ENCODE results near the gene CHURC1. TPM values are rescaled to one million over a fixed set of nuclear protein-coding genes. Genes with fewer than 3 reads are reported as not detected.

Gene CHURC1
- 38.8 and 49.9 TPM in 2 replicates for total RNA-seq

GRCh38 chr14:64914237-64915028, at the start of gene CHURC1:
TSS of gene CHURC1 (plus strand) at chr14:64914455. CDS start at chr14:64914496, 41 bp downstream.

GRCh38 chr14:64879635-64880220, 34.5 kb upstream of the CHURC1 start, which contains the start of gene SPTB:
TSS of gene SPTB (minus strand) at chr14:64879907. CDS start at chr14:64823094, 56,813 bp downstream.

GRCh38 chr14:64942531-64943111, 28.4 kb downstream of the CHURC1 start, which contains the start of gene GPX2:
TSS of gene GPX2 (minus strand) at chr14:64942745. CDS start at chr14:64942726, 19 bp downstream.

GRCh38 chr14:64971943-64972791, 57.9 kb downstream of the CHURC1 start, which contains the start of gene RAB15:
TSS of gene RAB15 (minus strand) at chr14:64972336. CDS start at chr14:64972076, 260 bp downstream.

Other genes starting within 250 kb of the CHURC1 start
- 60.0 and 136 TPM in 2 replicates for gene PLEKHG3, start 210.0 kb upstream of the CHURC1 start, total RNA-seq
- 0.63 and 1.8 TPM in 2 replicates for gene SPTB, start 34.5 kb upstream of the CHURC1 start, total RNA-seq
- not detected in 2 replicates for gene GPX2, start 28.3 kb downstream of the CHURC1 start, total RNA-seq
- gene RAB15, start 57.9 kb downstream of the CHURC1 start, total RNA-seq = 11.9 and 24.3 TPM in 2 replicates
- gene FNTB, start 72.4 kb downstream of the CHURC1 start, total RNA-seq = 18.9 and 19.1 TPM in 2 replicates
- gene MAX, start 188.1 kb downstream of the CHURC1 start, total RNA-seq = 23.3 and 45.3 TPM in 2 replicates

All from mesangial cell (primary cell).